PFSK-1 (cell line): ENCODE measurements around the gene FNBP1.
A peak's percentile ranks its signal among the peaks of the same experiment; 100 is the strongest.

Source experiments
- FOXP2 ChIP-seq: optimal IDR thresholded peaks from 2 replicates; pipeline ENCODE3; 2011; ENCODE audit warnings: borderline replicate concordance, control low read depth, inconsistent platforms; ENCODE audit not compliant: insufficient read depth; ENCODE audit errors: extremely low read length, extremely low read depth
- POLR2AphosphoS5 ChIP-seq: IDR thresholded peaks from 2 replicates; pipeline ENCODE4 v1.6.1; 2012; ENCODE audit warnings: low read depth, mild to moderate bottlenecking, control low read depth, low read length, moderate library complexity
- SIN3A ChIP-seq: IDR thresholded peaks from 2 replicates; pipeline ENCODE4 v1.6.1; 2012; ENCODE audit warnings: mild to moderate bottlenecking, low read length, moderate library complexity, borderline replicate concordance; ENCODE audit not compliant: insufficient read depth
- TAF1 ChIP-seq: IDR thresholded peaks from 2 replicates; pipeline ENCODE4 v1.6.1; 2012; ENCODE audit warnings: low read length, control low read depth, borderline replicate concordance; ENCODE audit not compliant: insufficient read depth
- TF ChIP-seq, protein P1 (sequence below), 2 experiments: IDR thresholded peaks; 2 replicates each; pipeline versions ENCODE4 v1.6.1 to v1.8.0; 2011 to 2012; ENCODE audit warnings: low read depth in 2 of 2, low read length in 2 of 2, control low read depth in 1 of 2, inconsistent platforms in 1 of 2, mild to moderate bottlenecking in 1 of 2, moderate library complexity in 1 of 2; ENCODE audit not compliant: insufficient read depth in 1 of 2

FNBP1 gene

GRCh38 chr9:129864991-129865647 lies 177.9 kb downstream of the FNBP1 start:
- TF ChIP-seq SIN3A, result no peak
- no peak for TF ChIP-seq POLR2AphosphoS5
- TF ChIP-seq, protein P1, sequence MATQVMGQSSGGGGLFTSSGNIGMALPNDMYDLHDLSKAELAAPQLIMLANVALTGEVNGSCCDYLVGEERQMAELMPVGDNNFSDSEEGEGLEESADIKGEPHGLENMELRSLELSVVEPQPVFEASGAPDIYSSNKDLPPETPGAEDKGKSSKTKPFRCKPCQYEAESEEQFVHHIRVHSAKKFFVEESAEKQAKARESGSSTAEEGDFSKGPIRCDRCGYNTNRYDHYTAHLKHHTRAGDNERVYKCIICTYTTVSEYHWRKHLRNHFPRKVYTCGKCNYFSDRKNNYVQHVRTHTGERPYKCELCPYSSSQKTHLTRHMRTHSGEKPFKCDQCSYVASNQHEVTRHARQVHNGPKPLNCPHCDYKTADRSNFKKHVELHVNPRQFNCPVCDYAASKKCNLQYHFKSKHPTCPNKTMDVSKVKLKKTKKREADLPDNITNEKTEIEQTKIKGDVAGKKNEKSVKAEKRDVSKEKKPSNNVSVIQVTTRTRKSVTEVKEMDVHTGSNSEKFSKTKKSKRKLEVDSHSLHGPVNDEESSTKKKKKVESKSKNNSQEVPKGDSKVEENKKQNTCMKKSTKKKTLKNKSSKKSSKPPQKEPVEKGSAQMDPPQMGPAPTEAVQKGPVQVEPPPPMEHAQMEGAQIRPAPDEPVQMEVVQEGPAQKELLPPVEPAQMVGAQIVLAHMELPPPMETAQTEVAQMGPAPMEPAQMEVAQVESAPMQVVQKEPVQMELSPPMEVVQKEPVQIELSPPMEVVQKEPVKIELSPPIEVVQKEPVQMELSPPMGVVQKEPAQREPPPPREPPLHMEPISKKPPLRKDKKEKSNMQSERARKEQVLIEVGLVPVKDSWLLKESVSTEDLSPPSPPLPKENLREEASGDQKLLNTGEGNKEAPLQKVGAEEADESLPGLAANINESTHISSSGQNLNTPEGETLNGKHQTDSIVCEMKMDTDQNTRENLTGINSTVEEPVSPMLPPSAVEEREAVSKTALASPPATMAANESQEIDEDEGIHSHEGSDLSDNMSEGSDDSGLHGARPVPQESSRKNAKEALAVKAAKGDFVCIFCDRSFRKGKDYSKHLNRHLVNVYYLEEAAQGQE (IDR thresholded peaks at IDR 0.05; ENCODE audit: insufficient read depth in 1 of 2, low read depth in 2 of 2, low read length in 2 of 2), result no peak
- no peak for TF ChIP-seq TAF1
- TF ChIP-seq FOXP2, result no peak

GRCh38 chr9:129863059-129863690 lies 179.8 kb downstream of the FNBP1 start:
- TF ChIP-seq TAF1, result no peak
- TF ChIP-seq POLR2AphosphoS5, result no peak
- TF ChIP-seq, protein P1 (IDR thresholded peaks at IDR 0.05; ENCODE audit: insufficient read depth in 1 of 2, low read depth in 2 of 2, low read length in 2 of 2), result 0 out of 4 replicates have a peak, but pooled peaks of 1 of the 2 experiments have one; percentile 10
- peak; percentile 41 for TF ChIP-seq FOXP2
- TF ChIP-seq SIN3A, result no peak

DNA sequence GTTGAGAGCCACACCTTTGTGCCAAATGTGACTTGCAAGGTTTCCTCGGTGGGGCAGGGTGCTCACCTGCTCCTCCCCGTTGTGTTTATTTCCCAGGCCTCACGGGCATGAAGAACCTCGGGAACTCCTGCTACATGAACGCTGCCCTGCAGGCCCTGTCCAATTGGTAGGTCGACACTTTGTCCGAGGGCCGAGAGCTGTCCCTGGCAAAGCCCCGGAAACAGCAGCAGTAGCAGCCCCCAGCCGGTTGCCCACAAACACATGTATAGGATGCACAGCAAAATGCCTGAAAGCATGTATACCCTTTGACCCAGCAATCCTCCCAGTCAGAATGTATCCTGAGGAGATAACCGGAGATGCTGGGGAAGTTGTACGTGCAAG lies 181.6 kb downstream of the FNBP1 start:
- TF ChIP-seq, protein P1 (IDR thresholded peaks at IDR 0.05; ENCODE audit: insufficient read depth in 1 of 2, low read depth in 2 of 2, low read length in 2 of 2), result no peak
- TF ChIP-seq POLR2AphosphoS5 (no peak), SIN3A (no peak), FOXP2 (no peak), TAF1 (no peak)

- TF ChIP-seq, protein P1 (IDR thresholded peaks at IDR 0.05; ENCODE audit: insufficient read depth in 1 of 2, low read depth in 2 of 2, low read length in 2 of 2), result no peak
- no peak for TF ChIP-seq SIN3A
- no peak for TF ChIP-seq FOXP2
- no peak for TF ChIP-seq POLR2AphosphoS5
- no peak for TF ChIP-seq TAF1
Measured at GRCh38 chr9:129860653-129861446, 182.1 kb downstream of the FNBP1 start.
